ENCODE measurements around the gene NELFCD.
"Not testable (repeated sequence)": the region's sequence is repeated elsewhere in the genome, so short reads cannot be mapped to it uniquely, and the experiment has no call there.

The NELFCD gene

GRCh38 chr20:58963060-58963584 is 17.9 kb upstream of the NELFCD start:
- Histone ChIP-seq H3K4me1 (ENCODE audit: control insufficient read depth, insufficient read depth, low read length) (no peaks in the 10 kb centered on the region), H3K9me3 (ENCODE audit: control insufficient read depth, insufficient read depth, low read depth, low read length) (no peaks in the 10 kb centered on the region), H3K36me3 (ENCODE audit: control insufficient read depth in 2 of 2, insufficient read depth in 1 of 2, low read length in 2 of 2) (no peaks in the 10 kb centered on the region), H3K27ac (ENCODE audit: extremely low read depth, low read depth, low read length) (no peak overlapping the region), H3K4me3 (ENCODE audit: low read depth, low read length) (no peak overlapping the region)
- no peak for TF ChIP-seq ZNF221 (tag by site-specific recombination; IDR thresholded peaks at IDR 0.05; ENCODE audit: borderline replicate concordance)
- TF ChIP-seq BCL11B (tag by site-specific recombination; IDR thresholded peaks at IDR 0.05; ENCODE audit: low read depth): no peak
- TF ChIP-seq YY2 (tag by site-specific recombination; IDR thresholded peaks at IDR 0.05): no peak
- no peak for TF ChIP-seq ZNF660 (tag by site-specific recombination; IDR thresholded peaks at IDR 0.05)
- no peak for TF ChIP-seq ZNF76 (tag by site-specific recombination; IDR thresholded peaks at IDR 0.05; ENCODE audit: borderline replicate concordance, low read depth)
- no peak for TF ChIP-seq ZNF335 (tag by site-specific recombination; conservative IDR thresholded peaks at IDR 0.05)
- TF ChIP-seq ZNF510 (tag by site-specific recombination; IDR thresholded peaks at IDR 0.05; ENCODE audit: insufficient replicate concordance): no peak
- TF ChIP-seq WT1 (tag by site-specific recombination; IDR thresholded peaks at IDR 0.05): no peak
- ChIA-PET CTCF (interaction anchor here (0.7 kb wide), 1 partner anchor 41 kb away, joined by 3 read pairs; no protein-coding TSS in a partner anchor), POLR2A (no interaction called here)

GRCh38 chr20:58963922-58964321 is 17.1 kb upstream of the NELFCD start:
- H3K4me3 ChIP-seq (ENCODE audit: low read depth, low read length); CTCF ChIA-PET; H3K27ac ChIP-seq (ENCODE audit: extremely low read depth, low read depth, low read length); H3K36me3 ChIP-seq (ENCODE audit: control insufficient read depth in 2 of 2, insufficient read depth in 1 of 2, low read length in 2 of 2); H3K9me3 ChIP-seq (ENCODE audit: control insufficient read depth, insufficient read depth, low read depth, low read length); H3K4me1 ChIP-seq (ENCODE audit: control insufficient read depth, insufficient read depth, low read length); POLR2A ChIA-PET: not testable (repeated sequence)

- Histone ChIP-seq H3K9me3 (ENCODE audit: control insufficient read depth, insufficient read depth, low read depth, low read length) (no peaks in the 10 kb centered on the region), H3K4me1 (ENCODE audit: control insufficient read depth, insufficient read depth, low read length) (no peaks in the 10 kb centered on the region), H3K27ac (ENCODE audit: extremely low read depth, low read depth, low read length) (no peak overlapping the region), H3K36me3 (ENCODE audit: control insufficient read depth in 2 of 2, insufficient read depth in 1 of 2, low read length in 2 of 2) (no peaks in the 10 kb centered on the region), H3K4me3 (ENCODE audit: low read depth, low read length) (no peak overlapping the region)
- TF ChIP-seq ZBTB7A (tag by site-specific recombination; IDR thresholded peaks at IDR 0.05; ENCODE audit: low read depth) (no peak), ZNF302 (tag by site-specific recombination; IDR thresholded peaks at IDR 0.05; ENCODE audit: low read depth) (no peak), ZNF266 (tag by site-specific recombination; IDR thresholded peaks at IDR 0.05; ENCODE audit: low read depth) (no peak), ZNF335 (tag by site-specific recombination; conservative IDR thresholded peaks at IDR 0.05) (no peak), ZNF16 (tag by site-specific recombination; IDR thresholded peaks at IDR 0.05; ENCODE audit: low read depth) (no peak), ZNF18 (tag by site-specific recombination; IDR thresholded peaks at IDR 0.05) (no peak), ZNF785 (tag by site-specific recombination; IDR thresholded peaks at IDR 0.05) (no peak), ZNF426 (tag by site-specific recombination; IDR thresholded peaks at IDR 0.05) (no peak)
- CTCF ChIA-PET: interaction anchor here (0.7 kb wide), 1 partner anchor 48 kb away, joined by 4 read pairs; no protein-coding TSS in a partner anchor
- POLR2A ChIA-PET: no interaction called here
Observed at GRCh38 chr20:58965270-58966064, 15.6 kb upstream of the NELFCD start.

Measured in HEK293 (cell line).